Panc1 (cell line): ENCODE results near the gene MED12L. TPM values are rescaled to one million over a fixed set of nuclear protein-coding genes. Genes with fewer than 3 reads are reported as not detected.

ENCODE experiments used
- ATAC-seq: fragments of 200-7000 bp; cut with Tn5 transposase; 2 replicates; pipeline ENCODE4 v1.9.1; 2020; ENCODE audit warnings: mild to moderate bottlenecking, moderate library complexity
- BruUV-seq: library from RNA; stranded (reverse); fragments of 400-500 nt; replicated peaks from 2 replicates; lab custom pipeline; 2021; lab: Mats Ljungman, UMichigan
- CTCF ChIA-PET: fragments of 300-600 bp; sonication (Branson Sonifier 250); formaldehyde crosslinking; loops from one replicate; lab custom pipeline; 2022; ENCODE audit warnings: antibody characterized with exemption; lab: Charles Lee
- POLR2A ChIA-PET: fragments of 300-600 bp; sonication (Branson Sonifier 250); formaldehyde crosslinking; loops from one replicate; lab custom pipeline; 2022; ENCODE audit warnings: antibody characterized with exemption; lab: Charles Lee
- DNase-seq: peaks from one replicate; pipeline ENCODE4 v3.0.0-alpha.2; 2010; ENCODE audit warnings: low read depth, low spot score
- H3K27ac ChIP-seq: 2 replicates; pipeline ENCODE4 v1.5.1; 2011; ENCODE audit warnings: mild to moderate bottlenecking, low read length, inconsistent platforms
- H3K27me3 ChIP-seq: fragments of 200-500 bp; sonication (Bioruptor generic); 2 replicates; pipeline ENCODE4 v1.6.0; 2014; ENCODE audit warnings: low read length, inconsistent platforms; ENCODE audit not compliant: control insufficient read depth, insufficient read depth
- H3K36me3 ChIP-seq: fragments of 200-500 bp; sonication (Bioruptor generic); 2 replicates; pipeline ENCODE4 v1.5.1; 2014; ENCODE audit warnings: inconsistent platforms, mild to moderate bottlenecking, low read length, moderate library complexity; ENCODE audit not compliant: control insufficient read depth, insufficient read depth
- H3K4me1 ChIP-seq: 2 replicates; pipeline ENCODE4 v1.5.1; 2011; ENCODE audit warnings: inconsistent platforms, mild to moderate bottlenecking, low read length, moderate library complexity; ENCODE audit not compliant: control insufficient read depth, insufficient read depth
- H3K4me3 ChIP-seq, 2 experiments: 2 replicates each; pipeline ENCODE4 v1.5.1; 2011 to 2012; ENCODE audit warnings: low read depth in 2 of 2, low read length in 2 of 2, mild to moderate bottlenecking in 2 of 2, inconsistent platforms in 1 of 2, moderate library complexity in 1 of 2
- H3K9me3 ChIP-seq: fragments of 200-500 bp; sonication (Bioruptor generic); 2 replicates; pipeline ENCODE4 v1.5.1; 2014; ENCODE audit warnings: low read depth, mild to moderate bottlenecking, inconsistent platforms, low read length, moderate library complexity; ENCODE audit not compliant: control insufficient read depth, insufficient read depth
- POLR2AphosphoS5 ChIP-seq: IDR thresholded peaks from 2 replicates; pipeline ENCODE4 v1.6.1; 2012; ENCODE audit warnings: mild to moderate bottlenecking, low read depth, low read length, moderate library complexity
- SIN3A ChIP-seq: IDR thresholded peaks from 2 replicates; pipeline ENCODE4 v1.6.1; 2012; ENCODE audit warnings: low read depth, mild to moderate bottlenecking, low read length, moderate library complexity, borderline replicate concordance; ENCODE audit not compliant: insufficient read depth
- TCF7L2 ChIP-seq: IDR thresholded peaks from 2 replicates; pipeline ENCODE4 v1.6.1; 2011; ENCODE audit warnings: mild to moderate bottlenecking, low read depth, low read length, inconsistent platforms
- in situ Hi-C: cut with HindIII; loops from 2 replicates; pipeline ENCODE4 v1.10.0; 2016; ENCODE audit warnings: low sequenced_read_pairs, low pct_unique_long_range_greater_than_20kb
- intact Hi-C: fragments of 100-400 bp; cut with micrococcal nuclease; formaldehyde crosslinking; loops from one replicate; pipeline ENCODE4 v1.10.0; 2022; ENCODE audit not compliant: unreplicated experiment
- total RNA-seq: library from RNA; stranded (reverse); gene quantifications from one replicate; pipeline ENCODE4 v1.2.1, GENCODE V29; 2021; ENCODE audit not compliant: unreplicated experiment
- TF ChIP-seq, protein P1 (sequence below), 2 experiments: IDR thresholded peaks; 2 replicates each; pipeline ENCODE4 v1.6.1; 2011 to 2012; ENCODE audit warnings: low read depth in 2 of 2, control low read depth in 1 of 2, low read length in 1 of 2, mild to moderate bottlenecking in 1 of 2, moderate library complexity in 1 of 2; ENCODE audit not compliant: insufficient read depth in 1 of 2
- TF ChIP-seq, protein P2 (sequence below): fragments of 450-650 bp; IDR thresholded peaks from 2 replicates; pipeline ENCODE4 v1.5.1; 2017; ENCODE audit warnings: mild to moderate bottlenecking

MED12L gene
- total RNA-seq, 1 experiment from 2014 or later = 2.8 TPM

- Histone ChIP-seq H3K27me3 (0 out of 2 replicates have a peak, but pooled peaks cover 2% of the 10 kb centered on the region), H3K4me3 (no peak overlapping the region), H3K4me1 (no peaks in the 10 kb centered on the region), H3K27ac (no peak overlapping the region), H3K9me3 (no peaks in the 10 kb centered on the region), H3K36me3 (no peaks in the 10 kb centered on the region)
- in situ Hi-C loops (no loop called here), intact Hi-C loops (no loop called here)
- no peak for TF ChIP-seq TCF7L2
- no peak for TF ChIP-seq POLR2AphosphoS5
- TF ChIP-seq SIN3A = no peak
- TF ChIP-seq, protein P1, sequence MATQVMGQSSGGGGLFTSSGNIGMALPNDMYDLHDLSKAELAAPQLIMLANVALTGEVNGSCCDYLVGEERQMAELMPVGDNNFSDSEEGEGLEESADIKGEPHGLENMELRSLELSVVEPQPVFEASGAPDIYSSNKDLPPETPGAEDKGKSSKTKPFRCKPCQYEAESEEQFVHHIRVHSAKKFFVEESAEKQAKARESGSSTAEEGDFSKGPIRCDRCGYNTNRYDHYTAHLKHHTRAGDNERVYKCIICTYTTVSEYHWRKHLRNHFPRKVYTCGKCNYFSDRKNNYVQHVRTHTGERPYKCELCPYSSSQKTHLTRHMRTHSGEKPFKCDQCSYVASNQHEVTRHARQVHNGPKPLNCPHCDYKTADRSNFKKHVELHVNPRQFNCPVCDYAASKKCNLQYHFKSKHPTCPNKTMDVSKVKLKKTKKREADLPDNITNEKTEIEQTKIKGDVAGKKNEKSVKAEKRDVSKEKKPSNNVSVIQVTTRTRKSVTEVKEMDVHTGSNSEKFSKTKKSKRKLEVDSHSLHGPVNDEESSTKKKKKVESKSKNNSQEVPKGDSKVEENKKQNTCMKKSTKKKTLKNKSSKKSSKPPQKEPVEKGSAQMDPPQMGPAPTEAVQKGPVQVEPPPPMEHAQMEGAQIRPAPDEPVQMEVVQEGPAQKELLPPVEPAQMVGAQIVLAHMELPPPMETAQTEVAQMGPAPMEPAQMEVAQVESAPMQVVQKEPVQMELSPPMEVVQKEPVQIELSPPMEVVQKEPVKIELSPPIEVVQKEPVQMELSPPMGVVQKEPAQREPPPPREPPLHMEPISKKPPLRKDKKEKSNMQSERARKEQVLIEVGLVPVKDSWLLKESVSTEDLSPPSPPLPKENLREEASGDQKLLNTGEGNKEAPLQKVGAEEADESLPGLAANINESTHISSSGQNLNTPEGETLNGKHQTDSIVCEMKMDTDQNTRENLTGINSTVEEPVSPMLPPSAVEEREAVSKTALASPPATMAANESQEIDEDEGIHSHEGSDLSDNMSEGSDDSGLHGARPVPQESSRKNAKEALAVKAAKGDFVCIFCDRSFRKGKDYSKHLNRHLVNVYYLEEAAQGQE (IDR thresholded peaks at IDR 0.05; ENCODE audit: insufficient read depth in 1 of 2, low read depth in 2 of 2, low read length in 1 of 2) = no peak
- TF ChIP-seq, protein P2, sequence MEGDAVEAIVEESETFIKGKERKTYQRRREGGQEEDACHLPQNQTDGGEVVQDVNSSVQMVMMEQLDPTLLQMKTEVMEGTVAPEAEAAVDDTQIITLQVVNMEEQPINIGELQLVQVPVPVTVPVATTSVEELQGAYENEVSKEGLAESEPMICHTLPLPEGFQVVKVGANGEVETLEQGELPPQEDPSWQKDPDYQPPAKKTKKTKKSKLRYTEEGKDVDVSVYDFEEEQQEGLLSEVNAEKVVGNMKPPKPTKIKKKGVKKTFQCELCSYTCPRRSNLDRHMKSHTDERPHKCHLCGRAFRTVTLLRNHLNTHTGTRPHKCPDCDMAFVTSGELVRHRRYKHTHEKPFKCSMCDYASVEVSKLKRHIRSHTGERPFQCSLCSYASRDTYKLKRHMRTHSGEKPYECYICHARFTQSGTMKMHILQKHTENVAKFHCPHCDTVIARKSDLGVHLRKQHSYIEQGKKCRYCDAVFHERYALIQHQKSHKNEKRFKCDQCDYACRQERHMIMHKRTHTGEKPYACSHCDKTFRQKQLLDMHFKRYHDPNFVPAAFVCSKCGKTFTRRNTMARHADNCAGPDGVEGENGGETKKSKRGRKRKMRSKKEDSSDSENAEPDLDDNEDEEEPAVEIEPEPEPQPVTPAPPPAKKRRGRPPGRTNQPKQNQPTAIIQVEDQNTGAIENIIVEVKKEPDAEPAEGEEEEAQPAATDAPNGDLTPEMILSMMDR = no peak
- BruUV-seq = no TSS peak
- ATAC-seq = no peak
- DNase-seq = no peak
- ChIA-PET CTCF (no interaction called here), POLR2A (no interaction called here)
Measured at GRCh38 chr3:151107177-151107576, 21.7 kb downstream of the MED12L start.

DNA sequence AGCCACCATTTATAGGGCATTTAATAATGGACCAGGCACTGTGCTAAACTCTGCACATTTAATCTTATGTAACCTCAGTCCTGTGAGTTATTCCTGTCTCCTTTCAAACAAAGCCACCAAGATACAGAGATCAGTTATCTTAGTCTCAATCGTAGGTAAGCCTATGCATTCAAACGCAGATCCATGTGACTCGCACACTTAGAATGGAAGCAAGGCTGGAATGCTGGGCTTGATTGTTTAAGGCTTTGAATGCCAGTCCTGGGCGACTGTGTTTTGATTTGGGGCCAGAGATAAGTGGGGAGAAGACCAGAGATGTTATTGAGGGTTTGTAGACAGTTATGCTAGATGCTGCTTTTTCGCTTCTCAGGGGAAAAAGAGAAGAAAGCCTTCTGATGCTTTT lies 22.2 kb downstream of the MED12L start:
- ATAC-seq = no peak
- Histone ChIP-seq H3K4me1 (no peaks in the 10 kb centered on the region), H3K27me3 (0 out of 2 replicates have a peak, but pooled peaks cover 1% of the 10 kb centered on the region), H3K4me3 (no peak overlapping the region), H3K9me3 (no peaks in the 10 kb centered on the region), H3K36me3 (no peaks in the 10 kb centered on the region), H3K27ac (no peak overlapping the region)
- TF ChIP-seq, protein P1 (IDR thresholded peaks at IDR 0.05; ENCODE audit: insufficient read depth in 1 of 2, low read depth in 2 of 2, low read length in 1 of 2) = no peak
- TF ChIP-seq SIN3A (no peak), TCF7L2 (no peak), POLR2AphosphoS5 (no peak)
- TF ChIP-seq, protein P2 = no peak
- DNase-seq = no peak
- POLR2A ChIA-PET = no interaction called here
- in situ Hi-C loops (no loop called here), intact Hi-C loops (no loop called here)
- CTCF ChIA-PET = no interaction called here
- BruUV-seq = no TSS peak
